ENCODE measurements around the gene CDH24.

The CDH24 gene

DNA sequence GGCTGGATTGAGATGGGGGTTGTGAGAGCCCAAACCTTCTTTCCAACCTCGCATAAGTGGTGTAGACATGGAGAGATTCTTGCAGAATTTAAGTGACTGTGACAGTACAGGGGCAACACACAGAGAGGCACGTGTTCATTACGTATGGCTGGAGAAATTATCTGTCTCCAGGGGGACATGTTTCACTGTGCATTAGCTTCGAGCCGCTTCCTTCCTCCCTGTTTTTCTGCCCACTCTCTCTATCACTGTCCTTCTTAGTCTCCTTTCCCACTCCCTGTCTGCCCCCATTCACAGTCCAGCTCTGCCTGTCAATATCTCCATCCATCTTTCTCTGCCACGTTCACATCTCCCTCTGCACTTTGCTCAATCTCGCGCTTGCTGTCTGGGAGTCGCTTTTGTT lies 35.9 kb downstream of the CDH24 start:
- Histone ChIP-seq H3K9ac (ENCODE audit: low read length) (no peak overlapping the region), H3K79me2 (ENCODE audit: insufficient read depth, low read length) (no peaks in the 10 kb centered on the region), H3K4me3 (ENCODE audit: low read depth, low read length, poor library complexity, severe bottlenecking) (no peak overlapping the region)

DNA sequence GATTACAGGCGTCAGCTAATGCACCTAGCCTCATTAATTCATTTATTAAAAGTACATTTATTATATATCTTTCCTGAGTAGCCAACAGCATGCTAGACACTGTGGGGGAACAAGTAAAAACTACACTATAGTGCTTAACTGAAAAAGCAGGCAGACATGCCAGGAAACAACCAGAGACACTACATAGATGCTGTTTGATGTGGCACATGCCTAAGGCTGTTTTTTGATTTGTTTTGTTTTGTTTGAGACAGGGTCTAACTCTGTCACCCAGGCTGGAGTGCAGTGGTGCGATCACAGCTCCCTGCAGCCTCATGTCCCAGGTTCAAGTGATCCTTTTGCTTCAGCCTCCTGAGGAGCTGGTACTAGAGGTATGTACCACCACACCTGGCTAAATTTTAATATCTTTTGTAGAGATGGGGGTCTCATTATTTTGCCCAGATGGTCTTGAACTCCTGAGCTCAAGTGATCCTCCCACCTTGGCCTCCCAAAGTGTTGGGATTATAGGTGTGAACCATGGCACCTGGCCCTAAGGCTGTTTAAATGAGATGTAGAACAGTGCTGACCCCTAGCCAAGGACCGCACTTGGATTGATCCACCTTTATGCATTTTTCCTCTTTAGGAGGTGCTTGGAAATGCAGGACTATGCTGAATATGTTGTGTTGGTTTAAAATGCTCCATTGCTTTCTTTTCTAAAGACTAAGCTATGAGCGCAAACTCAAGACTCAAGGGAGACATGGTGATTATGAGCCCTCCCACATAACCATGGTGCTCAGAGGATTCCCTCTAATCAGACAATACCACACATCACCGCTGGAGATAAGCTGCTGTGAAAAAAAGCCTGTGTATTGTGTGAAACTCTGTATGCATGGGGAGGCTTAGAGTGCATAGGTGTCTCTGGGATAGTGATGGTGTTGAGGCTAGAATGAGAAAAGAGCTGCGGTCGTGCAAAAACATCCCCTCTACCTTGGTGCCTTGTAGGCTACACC lies 36.9 kb downstream of the CDH24 start:
- 0 out of 2 replicates have a peak, but pooled peaks cover 5% of the 10 kb centered on the region for H3F3A ChIP-seq (ENCODE audit: insufficient read depth, low read length)
- H3K36me3 ChIP-seq (ENCODE audit: insufficient read depth, low read length) = peaks cover 23% of the 10 kb centered on the region
- H2AFZ ChIP-seq (ENCODE audit: low read length) = no peak overlapping the region
- H3K27ac ChIP-seq (ENCODE audit: low read depth, low read length, poor library complexity, severe bottlenecking) = no peak overlapping the region
- no peaks in the 10 kb centered on the region for H3K4me1 ChIP-seq (ENCODE audit: insufficient read depth, low read length, severe bottlenecking)
- no peaks in the 10 kb centered on the region for H3K9me3 ChIP-seq (ENCODE audit: low read length)
- H3K4me2 ChIP-seq (ENCODE audit: low read length) = no peak overlapping the region
- no peaks in the 10 kb centered on the region for H3K79me2 ChIP-seq (ENCODE audit: insufficient read depth, low read length)
- H3K27me3 ChIP-seq (ENCODE audit: insufficient read depth, low read length) = no peaks in the 10 kb centered on the region
- H3K4me3 ChIP-seq (ENCODE audit: low read depth, low read length, poor library complexity, severe bottlenecking) = no peak overlapping the region
- H3K9me2 ChIP-seq (ENCODE audit: low read depth, low read length) = no peaks in the 10 kb centered on the region
- H3K9ac ChIP-seq (ENCODE audit: low read length) = no peak overlapping the region
- no peak for TF ChIP-seq EZH2 (IDR thresholded peaks at IDR 0.05; ENCODE audit: borderline replicate concordance, low read length)
- TF ChIP-seq, protein P1, sequence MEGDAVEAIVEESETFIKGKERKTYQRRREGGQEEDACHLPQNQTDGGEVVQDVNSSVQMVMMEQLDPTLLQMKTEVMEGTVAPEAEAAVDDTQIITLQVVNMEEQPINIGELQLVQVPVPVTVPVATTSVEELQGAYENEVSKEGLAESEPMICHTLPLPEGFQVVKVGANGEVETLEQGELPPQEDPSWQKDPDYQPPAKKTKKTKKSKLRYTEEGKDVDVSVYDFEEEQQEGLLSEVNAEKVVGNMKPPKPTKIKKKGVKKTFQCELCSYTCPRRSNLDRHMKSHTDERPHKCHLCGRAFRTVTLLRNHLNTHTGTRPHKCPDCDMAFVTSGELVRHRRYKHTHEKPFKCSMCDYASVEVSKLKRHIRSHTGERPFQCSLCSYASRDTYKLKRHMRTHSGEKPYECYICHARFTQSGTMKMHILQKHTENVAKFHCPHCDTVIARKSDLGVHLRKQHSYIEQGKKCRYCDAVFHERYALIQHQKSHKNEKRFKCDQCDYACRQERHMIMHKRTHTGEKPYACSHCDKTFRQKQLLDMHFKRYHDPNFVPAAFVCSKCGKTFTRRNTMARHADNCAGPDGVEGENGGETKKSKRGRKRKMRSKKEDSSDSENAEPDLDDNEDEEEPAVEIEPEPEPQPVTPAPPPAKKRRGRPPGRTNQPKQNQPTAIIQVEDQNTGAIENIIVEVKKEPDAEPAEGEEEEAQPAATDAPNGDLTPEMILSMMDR (IDR thresholded peaks at IDR 0.05; ENCODE audit: low read length) = no peak
- H4K20me1 ChIP-seq (ENCODE audit: insufficient read depth, low read length) = no peaks in the 10 kb centered on the region

More for the DNA sequence above, 35.9 kb downstream of the CDH24 start:
- H3K9me3 ChIP-seq (ENCODE audit: low read length) = no peaks in the 10 kb centered on the region
- no peak overlapping the region for H2AFZ ChIP-seq (ENCODE audit: low read length)
- peaks cover 33% of the 10 kb centered on the region for H3K36me3 ChIP-seq (ENCODE audit: insufficient read depth, low read length)
- H3K27ac ChIP-seq (ENCODE audit: low read depth, low read length, poor library complexity, severe bottlenecking) = no peak overlapping the region
- TF ChIP-seq, protein P1 (IDR thresholded peaks at IDR 0.05; ENCODE audit: low read length) = no peak
- TF ChIP-seq EZH2 (IDR thresholded peaks at IDR 0.05; ENCODE audit: borderline replicate concordance, low read length) = no peak
- no peaks in the 10 kb centered on the region for H4K20me1 ChIP-seq (ENCODE audit: insufficient read depth, low read length)
- H3K4me2 ChIP-seq (ENCODE audit: low read length) = no peak overlapping the region
- no peaks in the 10 kb centered on the region for H3F3A ChIP-seq (ENCODE audit: insufficient read depth, low read length)
- H3K27me3 ChIP-seq (ENCODE audit: insufficient read depth, low read length) = no peaks in the 10 kb centered on the region
- no peaks in the 10 kb centered on the region for H3K4me1 ChIP-seq (ENCODE audit: insufficient read depth, low read length, severe bottlenecking)
- no peaks in the 10 kb centered on the region for H3K9me2 ChIP-seq (ENCODE audit: low read depth, low read length)

DNA sequence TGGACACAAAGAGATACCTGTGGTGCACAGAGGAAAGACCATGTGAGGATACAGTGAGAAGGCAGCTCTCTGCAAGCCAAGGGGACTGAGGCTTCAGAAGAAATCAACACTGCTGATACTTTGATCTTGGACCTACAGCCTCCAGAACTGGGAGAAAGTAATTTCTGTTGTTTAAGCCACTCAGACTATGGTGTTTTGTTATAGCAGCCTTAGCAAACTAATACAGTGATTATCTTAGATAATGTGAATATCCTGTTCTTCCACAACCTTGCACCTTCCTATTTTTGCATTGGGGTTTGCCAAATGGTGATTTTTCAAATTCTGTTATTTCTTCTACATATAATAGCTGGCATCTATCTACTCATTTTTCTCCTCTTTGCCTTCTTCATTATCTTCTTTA lies 39.2 kb downstream of the CDH24 start:
- H3K27me3 ChIP-seq (ENCODE audit: insufficient read depth, low read length) = no peaks in the 10 kb centered on the region
- no peaks in the 10 kb centered on the region for H3K4me1 ChIP-seq (ENCODE audit: insufficient read depth, low read length, severe bottlenecking)
- no peaks in the 10 kb centered on the region for H3K9me2 ChIP-seq (ENCODE audit: low read depth, low read length)
- no peak overlapping the region for H2AFZ ChIP-seq (ENCODE audit: low read length)
- H3K9ac ChIP-seq (ENCODE audit: low read length) = no peak overlapping the region
- no peak overlapping the region for H3K4me3 ChIP-seq (ENCODE audit: low read depth, low read length, poor library complexity, severe bottlenecking)
- no peaks in the 10 kb centered on the region for H4K20me1 ChIP-seq (ENCODE audit: insufficient read depth, low read length)
- 0 out of 2 replicates have a peak, but pooled peaks cover 6% of the 10 kb centered on the region for H3F3A ChIP-seq (ENCODE audit: insufficient read depth, low read length)
- H3K36me3 ChIP-seq (ENCODE audit: insufficient read depth, low read length) = 0 out of 2 replicates have a peak, but pooled peaks cover 9% of the 10 kb centered on the region
- H3K4me2 ChIP-seq (ENCODE audit: low read length) = no peak overlapping the region
- TF ChIP-seq, protein P1 (IDR thresholded peaks at IDR 0.05; ENCODE audit: low read length) = no peak
- TF ChIP-seq EZH2 (IDR thresholded peaks at IDR 0.05; ENCODE audit: borderline replicate concordance, low read length) = no peak
- no peak overlapping the region for H3K27ac ChIP-seq (ENCODE audit: low read depth, low read length, poor library complexity, severe bottlenecking)
- H3K9me3 ChIP-seq (ENCODE audit: low read length) = no peaks in the 10 kb centered on the region
- H3K79me2 ChIP-seq (ENCODE audit: insufficient read depth, low read length) = no peaks in the 10 kb centered on the region
